Iris pigment epithelial cell (primary cell): ENCODE results near the gene SMIM45.

Experiments
- DNase-seq: peaks from one replicate; pipeline ENCODE4 v3.0.0-alpha.2; 2011; ENCODE audit warnings: low read depth

The SMIM45 gene

GRCh38 chr22:41951898-41952474, at the start of gene SMIM45:
Gene SMIM45, plus strand, starts transcription at chr22:41952150.
- DNase-seq, result no peak

- DNase-seq, result no peak
These were observed 49.0 kb upstream of the SMIM45 start for GRCh38 chr22:41902932-41903421.

- no peak for DNase-seq
These were observed 47.2 kb upstream of the SMIM45 start for GRCh38 chr22:41904450-41905410.

- no peak for DNase-seq
These were observed 46.3 kb upstream of the SMIM45 start for GRCh38 chr22:41905411-41906202.

GRCh38 chr22:41906822-41907221, 45.1 kb upstream of the SMIM45 start:
- DNase-seq, result no peak

- no peak for DNase-seq
These were observed 44.2 kb upstream of the SMIM45 start for GRCh38 chr22:41907436-41908401.

GRCh38 chr22:41908411-41909309, 43.3 kb upstream of the SMIM45 start:
- no peak for DNase-seq

GRCh38 chr22:41909310-41910049, 42.5 kb upstream of the SMIM45 start:
- no peak for DNase-seq

- DNase-seq, result peak; percentile 32
These were observed 41.6 kb upstream of the SMIM45 start for GRCh38 chr22:41910050-41911000.

GRCh38 chr22:41911001-41911611, 40.8 kb upstream of the SMIM45 start:
- DNase-seq, result no peak

GRCh38 chr22:41912338-41913039, 39.5 kb upstream of the SMIM45 start:
- no peak for DNase-seq

- DNase-seq, result no peak
These were observed 38.8 kb upstream of the SMIM45 start for GRCh38 chr22:41913040-41913719.

- DNase-seq, result no peak
These were observed 38.0 kb upstream of the SMIM45 start for GRCh38 chr22:41913842-41914534.

GRCh38 chr22:41914611-41915034, 37.3 kb upstream of the SMIM45 start:
- no peak for DNase-seq

GRCh38 chr22:41915035-41915785, 36.7 kb upstream of the SMIM45 start, which contains the start of gene SHISA8:
Gene SHISA8, minus strand, starts transcription at chr22:41915074. Its CDS starts 407 bp downstream, at chr22:41914667.
- peak; percentile 49 for DNase-seq
